ENCODE measurements around the gene SLC18A3.

SLC18A3 gene

GRCh38 chr10:49602380-49603023 is 7.6 kb upstream of the SLC18A3 start:
- TF ChIP-seq, protein P1, sequence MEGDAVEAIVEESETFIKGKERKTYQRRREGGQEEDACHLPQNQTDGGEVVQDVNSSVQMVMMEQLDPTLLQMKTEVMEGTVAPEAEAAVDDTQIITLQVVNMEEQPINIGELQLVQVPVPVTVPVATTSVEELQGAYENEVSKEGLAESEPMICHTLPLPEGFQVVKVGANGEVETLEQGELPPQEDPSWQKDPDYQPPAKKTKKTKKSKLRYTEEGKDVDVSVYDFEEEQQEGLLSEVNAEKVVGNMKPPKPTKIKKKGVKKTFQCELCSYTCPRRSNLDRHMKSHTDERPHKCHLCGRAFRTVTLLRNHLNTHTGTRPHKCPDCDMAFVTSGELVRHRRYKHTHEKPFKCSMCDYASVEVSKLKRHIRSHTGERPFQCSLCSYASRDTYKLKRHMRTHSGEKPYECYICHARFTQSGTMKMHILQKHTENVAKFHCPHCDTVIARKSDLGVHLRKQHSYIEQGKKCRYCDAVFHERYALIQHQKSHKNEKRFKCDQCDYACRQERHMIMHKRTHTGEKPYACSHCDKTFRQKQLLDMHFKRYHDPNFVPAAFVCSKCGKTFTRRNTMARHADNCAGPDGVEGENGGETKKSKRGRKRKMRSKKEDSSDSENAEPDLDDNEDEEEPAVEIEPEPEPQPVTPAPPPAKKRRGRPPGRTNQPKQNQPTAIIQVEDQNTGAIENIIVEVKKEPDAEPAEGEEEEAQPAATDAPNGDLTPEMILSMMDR (IDR thresholded peaks at IDR 0.05; ENCODE audit: control extremely low read depth, extremely low read depth, low read depth, missing control alignments) = no peak
- DNase-seq (ENCODE audit: extremely low spot score) = no peak
- ChIA-PET POLR2A (no interaction called here), CTCF (interaction anchor here (1.1 to 3.0 kb wide), 2 partner anchors 10 to 12 kb away, joined by 3 to 15 read pairs; no protein-coding TSS in a partner anchor)

- TF ChIP-seq, protein P1 (IDR thresholded peaks at IDR 0.05; ENCODE audit: control extremely low read depth, extremely low read depth, low read depth, missing control alignments) = no peak
- POLR2A ChIA-PET = no interaction called here
- DNase-seq (ENCODE audit: extremely low spot score) = no peak
- CTCF ChIA-PET = interaction anchor here (1.2 to 3.0 kb wide), 2 partner anchors 11 to 12 kb away, joined by 3 to 15 read pairs; no protein-coding TSS in a partner anchor
Observed at GRCh38 chr10:49605216-49605938, 4.7 kb upstream of the SLC18A3 start.

GRCh38 chr10:49605939-49606509 is 4.1 kb upstream of the SLC18A3 start:
- DNase-seq (ENCODE audit: extremely low spot score) = no peak

GRCh38 chr10:49606981-49607535 is 3.1 kb upstream of the SLC18A3 start:
- TF ChIP-seq, protein P1 (IDR thresholded peaks at IDR 0.05; ENCODE audit: control extremely low read depth, extremely low read depth, low read depth, missing control alignments) = no peak
- peak; percentile 87 for DNase-seq (ENCODE audit: extremely low spot score)
- POLR2A ChIA-PET = no interaction called here
- CTCF ChIA-PET = interaction anchor here (1.2 to 3.0 kb wide), 4 partner anchors 8 to 617 kb away, joined by 3 to 25 read pairs (median 4); no protein-coding TSS in a partner anchor

More at GRCh38 chr10:49605939-49606509, 4.1 kb upstream of the SLC18A3 start:
- TF ChIP-seq, protein P1 (IDR thresholded peaks at IDR 0.05; ENCODE audit: control extremely low read depth, extremely low read depth, low read depth, missing control alignments) = no peak
- ChIA-PET CTCF (interaction anchor here (1.3 to 3.0 kb wide), 3 partner anchors 7 to 618 kb away, joined by 3 to 25 read pairs (median 5); no protein-coding TSS in a partner anchor), POLR2A (no interaction called here)

- CTCF ChIA-PET = interaction anchor here (3.0 kb wide), 1 partner anchor 14 kb away, joined by 25 read pairs; no protein-coding TSS in a partner anchor
- no peak for DNase-seq (ENCODE audit: extremely low spot score)
- TF ChIP-seq, protein P1 (IDR thresholded peaks at IDR 0.05; ENCODE audit: control extremely low read depth, extremely low read depth, low read depth, missing control alignments) = no peak
- POLR2A ChIA-PET = no interaction called here
Observed at GRCh38 chr10:49608166-49609005, 1.7 kb upstream of the SLC18A3 start.

Measured in GM10248 (cell line).